ENCODE data around the gene C11orf21.
"Not testable (repeated sequence)": the region's sequence is repeated elsewhere in the genome, so short reads cannot be mapped to it uniquely, and the experiment has no call there.

C11orf21 gene

DNA sequence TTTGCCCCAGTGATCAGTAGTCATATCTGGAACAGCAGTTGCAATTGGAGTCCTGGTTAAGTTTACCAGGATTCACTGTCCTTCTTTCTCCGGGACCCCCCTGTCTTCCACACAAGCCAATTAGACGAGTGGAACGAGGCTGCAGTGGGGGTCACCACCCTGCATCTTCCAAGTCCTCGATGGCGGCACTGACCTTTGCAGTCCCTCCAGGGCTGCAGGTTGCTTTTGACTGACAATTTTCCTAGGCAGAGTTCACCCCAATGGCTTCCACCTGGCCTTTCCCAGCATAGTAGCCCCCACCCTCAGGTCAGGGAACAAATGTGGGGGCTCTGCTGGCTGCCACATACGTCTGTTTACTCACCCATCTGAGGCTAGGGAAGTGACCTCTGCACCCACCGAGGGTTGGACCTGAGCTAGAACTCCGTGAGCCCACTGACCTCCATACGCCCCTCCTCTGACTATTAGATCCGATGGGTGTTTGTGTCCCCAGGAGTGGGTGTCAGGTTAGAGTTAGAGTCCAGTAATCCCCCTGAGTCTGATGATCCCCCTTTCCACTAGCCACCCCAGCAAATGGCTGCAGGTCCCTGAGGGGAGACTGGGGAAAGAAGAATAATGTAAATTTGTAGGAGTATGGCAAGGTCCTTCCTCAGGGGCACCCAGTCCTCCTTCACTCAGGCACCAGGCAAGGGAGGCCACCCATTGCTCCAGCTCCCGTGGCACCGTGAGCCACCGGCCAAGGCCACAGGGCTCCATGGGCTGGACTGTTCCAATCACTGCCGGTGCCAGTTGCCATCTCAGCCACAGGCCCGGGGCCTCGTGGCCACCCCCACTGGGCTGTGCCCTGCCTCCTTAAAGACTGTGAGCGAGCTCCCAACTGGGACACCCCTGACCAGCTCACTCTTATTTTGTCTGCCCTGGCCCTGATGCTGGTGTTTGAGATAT lies 5.5 kb downstream of the C11orf21 start:
- no peak for DNase-seq

- DNase-seq, result no peak
These were observed 6.8 kb downstream of the C11orf21 start for GRCh38 chr11:2294926-2295290.

- DNase-seq, result no peak
These were observed 7.5 kb downstream of the C11orf21 start for GRCh38 chr11:2293984-2294925.

- DNase-seq, result no peak
These were observed 8.2 kb downstream of the C11orf21 start for GRCh38 chr11:2293531-2293971.

DNA sequence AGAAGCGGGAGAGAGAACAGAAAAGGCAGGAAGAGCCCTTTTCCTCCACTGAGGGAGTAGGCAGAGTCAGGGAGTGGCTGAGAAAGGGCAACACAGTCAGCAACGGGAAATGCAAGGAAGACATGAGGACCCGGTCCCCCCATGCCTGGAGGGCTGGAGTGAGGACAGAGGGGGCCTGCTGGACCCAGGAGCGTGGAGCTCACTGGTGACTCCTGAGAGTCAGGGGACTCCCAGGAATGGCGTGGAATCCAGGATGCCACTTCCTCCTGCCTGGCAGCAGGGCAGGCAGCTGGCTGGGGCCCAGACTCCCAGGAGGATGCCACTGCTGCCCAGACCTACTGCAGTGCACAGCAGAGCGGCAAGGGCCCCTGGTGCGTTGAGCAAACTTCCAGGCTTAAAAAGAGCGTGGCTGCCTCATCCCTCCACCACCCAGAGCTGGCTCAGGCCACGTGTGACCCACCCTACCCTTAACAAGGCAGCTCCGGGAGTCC lies 11.3 kb downstream of the C11orf21 start:
- DNase-seq, result no peak

- no peak for DNase-seq
These were observed 11.9 kb downstream of the C11orf21 start for GRCh38 chr11:2289859-2290258.

- no peak for DNase-seq
These were observed 12.4 kb downstream of the C11orf21 start for GRCh38 chr11:2289350-2289749.

- DNase-seq, result no peak
These were observed 14.6 kb downstream of the C11orf21 start for GRCh38 chr11:2287091-2287490.

DNA sequence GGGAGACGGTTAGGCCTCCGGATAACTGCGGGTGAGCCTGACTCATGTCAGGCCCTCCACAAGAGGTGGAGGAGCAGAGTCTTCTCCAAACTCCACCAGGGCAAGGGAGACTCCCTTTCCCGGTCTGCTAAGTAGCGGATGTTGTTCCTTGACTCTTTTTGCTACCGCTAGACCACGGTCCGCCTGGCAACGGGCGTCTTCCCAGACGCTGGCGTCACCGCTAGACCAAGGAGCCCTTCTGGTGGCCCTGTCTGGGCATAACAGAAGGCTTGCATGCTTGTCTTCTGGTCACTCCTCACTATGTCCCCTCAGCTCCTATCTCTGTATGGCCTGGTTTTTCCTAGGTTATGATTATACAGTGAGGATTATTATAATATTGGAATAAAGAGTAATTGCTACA lies 15.4 kb downstream of the C11orf21 start:
- not testable (repeated sequence) for DNase-seq

DNA sequence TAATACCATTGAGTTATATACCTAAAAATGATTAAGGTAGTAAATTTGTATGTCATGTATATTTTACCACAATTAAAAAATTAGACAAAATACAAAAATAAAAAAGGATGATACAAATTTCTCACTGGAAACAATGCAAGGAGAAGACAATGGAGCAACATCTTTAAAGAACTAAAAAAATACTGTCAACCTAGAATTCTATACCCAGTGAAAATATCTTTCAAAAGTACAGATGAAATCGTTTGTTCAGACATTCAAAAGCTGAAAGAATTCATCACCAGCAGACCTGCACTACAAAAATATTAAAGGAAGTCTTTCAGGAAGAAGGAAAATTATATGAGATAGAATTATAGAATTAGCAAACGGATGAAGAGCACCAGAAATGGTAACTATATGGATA lies 21.5 kb downstream of the C11orf21 start:
- no peak for DNase-seq

- DNase-seq, result no peak
These were observed 23.7 kb downstream of the C11orf21 start for GRCh38 chr11:2277933-2278523.

- no peak for DNase-seq
These were observed 24.7 kb downstream of the C11orf21 start for GRCh38 chr11:2277008-2277346.

DNA sequence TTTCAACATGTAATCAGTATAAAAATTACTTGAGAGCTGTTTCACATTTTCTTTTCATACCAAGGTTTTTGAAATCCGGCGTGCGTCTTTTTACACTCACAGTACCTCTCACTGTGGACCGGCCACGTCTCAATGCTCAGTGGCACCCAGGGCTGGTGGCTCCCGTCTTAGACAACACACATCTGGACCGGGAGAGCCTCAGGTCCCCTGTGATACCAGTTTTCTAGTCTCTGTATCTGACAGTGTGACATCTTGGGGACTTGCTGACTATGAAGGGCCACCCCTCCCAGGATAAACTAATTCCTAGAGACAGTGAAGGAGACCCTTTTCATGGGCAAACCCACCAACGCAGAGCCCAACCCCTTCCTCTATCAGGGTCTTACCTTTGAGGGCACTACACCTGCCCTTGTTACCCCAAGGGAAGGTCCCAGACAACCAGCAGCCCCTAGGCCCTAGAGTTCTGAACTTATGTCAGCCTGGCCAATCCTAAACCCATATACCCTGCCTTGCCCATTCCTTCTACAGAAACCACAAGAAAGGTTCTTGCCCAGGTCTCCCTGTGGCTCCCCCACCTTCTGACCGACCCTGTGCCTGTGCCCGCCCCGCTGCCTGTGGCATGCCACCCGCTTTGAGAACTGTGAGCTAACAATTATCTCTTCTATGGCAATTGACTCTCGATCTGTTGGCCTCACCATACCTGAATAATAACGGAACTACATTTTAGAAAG lies 25.3 kb downstream of the C11orf21 start:
- no peak for DNase-seq

- no peak for DNase-seq
These were observed 26.1 kb downstream of the C11orf21 start for GRCh38 chr11:2275334-2276279.

DNA sequence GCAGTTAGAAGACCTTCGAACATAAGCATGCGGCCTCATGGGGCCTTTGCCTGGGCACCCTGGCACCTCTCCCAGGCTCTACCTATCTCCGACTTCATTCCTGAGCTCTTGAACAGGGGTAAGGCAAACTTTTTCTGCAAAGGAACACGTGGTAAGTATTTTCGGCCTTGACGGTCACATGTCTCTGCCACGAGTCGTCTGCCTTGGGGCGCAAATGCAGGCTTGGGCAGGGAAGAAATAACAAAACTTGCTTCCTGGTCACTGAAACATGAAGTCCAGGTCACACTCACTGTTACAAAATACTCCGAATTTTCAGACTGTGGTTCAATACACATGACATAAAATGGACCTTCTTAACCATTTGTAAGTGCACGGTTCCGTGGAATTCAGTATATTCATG lies 27.9 kb downstream of the C11orf21 start:
- DNase-seq, result no peak

- no peak for DNase-seq
These were observed 28.4 kb downstream of the C11orf21 start for GRCh38 chr11:2273311-2273710.

- no peak for DNase-seq
These were observed 28.8 kb downstream of the C11orf21 start for GRCh38 chr11:2272946-2273280.

GRCh38 chr11:2272228-2272945 lies 29.3 kb downstream of the C11orf21 start:
- DNase-seq, result no peak

- no peak for DNase-seq
These were observed 30.1 kb downstream of the C11orf21 start for GRCh38 chr11:2271327-2272227.

- no peak for DNase-seq
These were observed 30.7 kb downstream of the C11orf21 start for GRCh38 chr11:2271077-2271326.
